H9 (cell line): Measurements from ENCODE around the gene RNU6-1. TPM values are rescaled to one million over a fixed set of nuclear protein-coding genes. Genes with fewer than 3 reads are reported as not detected.

Experiments
- DNase-seq: peaks from one replicate; pipeline ENCODE4 v3.0.0-alpha.2; 2017
- H2AFZ ChIP-seq: one replicate; pipeline ENCODE4 v1.6.1; 2013; ENCODE audit warnings: mild to moderate bottlenecking, low read length, control low read depth, moderate library complexity
- H2AK5ac ChIP-seq: 2 replicates; pipeline ENCODE4 v1.6.1; 2013; ENCODE audit warnings: low read length, control low read depth, mixed read lengths; ENCODE audit not compliant: insufficient read length
- H2BK120ac ChIP-seq: one replicate; pipeline ENCODE4 v1.6.1; 2013; ENCODE audit warnings: low read depth, mild to moderate bottlenecking, low read length, control low read depth, inconsistent platforms; ENCODE audit not compliant: poor library complexity, severe bottlenecking
- H2BK12ac ChIP-seq: 2 replicates; pipeline ENCODE4 v1.6.1; 2013; ENCODE audit warnings: low read length, control low read depth, mixed read lengths, low read depth; ENCODE audit not compliant: insufficient read length
- H2BK15ac ChIP-seq: 2 replicates; pipeline ENCODE4 v1.6.1; 2013; ENCODE audit warnings: low read depth, low read length, control low read depth
- H2BK20ac ChIP-seq: one replicate; pipeline ENCODE4 v1.6.1; 2013; ENCODE audit warnings: low read depth, mild to moderate bottlenecking, low read length, control low read depth, inconsistent platforms; ENCODE audit not compliant: poor library complexity, severe bottlenecking
- H2BK5ac ChIP-seq: 2 replicates; pipeline ENCODE4 v1.6.1; 2013; ENCODE audit warnings: low read length, control low read depth, mixed read lengths; ENCODE audit not compliant: insufficient read length
- H3K14ac ChIP-seq: 2 replicates; pipeline ENCODE4 v1.6.1; 2013; ENCODE audit warnings: low read length, control low read depth; ENCODE audit not compliant: insufficient read depth
- H3K18ac ChIP-seq: 2 replicates; pipeline ENCODE4 v1.6.1; 2013; ENCODE audit warnings: low read depth, mild to moderate bottlenecking, mixed read lengths, low read length, control low read depth; ENCODE audit not compliant: insufficient read length
- H3K23ac ChIP-seq: 2 replicates; pipeline ENCODE4 v1.6.1; 2013; ENCODE audit warnings: low read length, control low read depth, mixed read lengths, low read depth; ENCODE audit not compliant: insufficient read length
- H3K23me2 ChIP-seq: 2 replicates; pipeline ENCODE4 v1.6.1; 2013; ENCODE audit warnings: low read depth, mild to moderate bottlenecking, mixed read lengths, low read length, control low read depth; ENCODE audit not compliant: insufficient read length, poor library complexity, severe bottlenecking
- H3K27ac ChIP-seq: 2 replicates; pipeline ENCODE4 v1.5.1; 2013; ENCODE audit warnings: low read length, control low read depth, mixed read lengths, low read depth; ENCODE audit not compliant: insufficient read length
- H3K27me3 ChIP-seq: 2 replicates; pipeline ENCODE4 v1.6.1; 2013; ENCODE audit warnings: low read length, control low read depth, inconsistent platforms; ENCODE audit not compliant: insufficient read depth
- H3K4ac ChIP-seq: 2 replicates; pipeline ENCODE4 v1.6.1; 2013; ENCODE audit warnings: low read depth, mild to moderate bottlenecking, control low read depth, inconsistent platforms, low read length, moderate library complexity
- H3K4me1 ChIP-seq: 2 replicates; pipeline ENCODE4 v1.6.1; 2013; ENCODE audit warnings: low read length, control low read depth, inconsistent platforms; ENCODE audit not compliant: insufficient read depth
- H3K4me2 ChIP-seq: 2 replicates; pipeline ENCODE4 v1.6.1; 2013; ENCODE audit warnings: low read length, control low read depth, mixed read lengths; ENCODE audit not compliant: insufficient read length, insufficient read depth
- H3K56ac ChIP-seq: 2 replicates; pipeline ENCODE4 v1.6.1; 2013; ENCODE audit warnings: low read depth, mild to moderate bottlenecking, mixed read lengths, low read length, control low read depth; ENCODE audit not compliant: insufficient read length
- H3K79me1 ChIP-seq: 2 replicates; pipeline ENCODE4 v1.6.1; 2013; ENCODE audit warnings: low read depth, mild to moderate bottlenecking, moderate library complexity, low read length, control low read depth, inconsistent platforms; ENCODE audit not compliant: insufficient read depth, poor library complexity, severe bottlenecking
- H3K79me2 ChIP-seq: 2 replicates; pipeline ENCODE4 v1.6.1; 2013; ENCODE audit warnings: low read length, control low read depth, inconsistent platforms; ENCODE audit not compliant: insufficient read depth
- H3K9ac ChIP-seq: 2 replicates; pipeline ENCODE4 v1.6.1; 2013; ENCODE audit warnings: low read length, control low read depth, mixed read lengths; ENCODE audit not compliant: insufficient read length; ENCODE audit errors: extremely low read depth
- H3K9me3 ChIP-seq: one replicate; pipeline ENCODE4 v1.6.1; 2013; ENCODE audit warnings: low read depth, low read length, inconsistent platforms; ENCODE audit not compliant: control insufficient read depth
- H3T11ph ChIP-seq: one replicate; pipeline ENCODE4 v1.6.1; 2013; ENCODE audit warnings: mild to moderate bottlenecking, low read length, control low read depth, inconsistent platforms
- H4K20me1 ChIP-seq: one replicate; pipeline ENCODE4 v1.6.1; 2013; ENCODE audit not compliant: control insufficient read depth, insufficient read length, insufficient read depth
- H4K5ac ChIP-seq: 2 replicates; pipeline ENCODE4 v1.6.1; 2013; ENCODE audit warnings: low read depth, mild to moderate bottlenecking, mixed read lengths, low read length, control low read depth; ENCODE audit not compliant: insufficient read length
- H4K8ac ChIP-seq: replicated peaks from 2 replicates; pipeline ENCODE4 v1.6.1; 2013; ENCODE audit warnings: low read length, control low read depth, mixed read lengths, low read depth; ENCODE audit not compliant: insufficient read length
- H4K91ac ChIP-seq: 2 replicates; pipeline ENCODE4 v1.6.1; 2013; ENCODE audit warnings: low read depth, mild to moderate bottlenecking, moderate library complexity, mixed read lengths, low read length, control low read depth; ENCODE audit not compliant: insufficient read length
- H3K27ac Mint-ChIP-seq, 3 experiments: 2 replicates in 2 of 3; 3 replicates in 1 of 3; pipeline ENCODE4 v1.8.0; 2020 to 2021; ENCODE audit warnings: mixed read lengths in 3 of 3, mild to moderate bottlenecking in 1 of 3, moderate library complexity in 1 of 3
- H3K27me3 Mint-ChIP-seq: 2 replicates; pipeline ENCODE4 v1.8.0; 2021; ENCODE audit warnings: low read depth, mild to moderate bottlenecking, moderate library complexity, mixed read lengths
- H3K36me3 Mint-ChIP-seq, 3 experiments: 2 replicates in 2 of 3; 3 replicates in 1 of 3; pipeline ENCODE4 v1.8.0; 2020 to 2021; ENCODE audit warnings: low read depth in 3 of 3, mixed read lengths in 3 of 3; ENCODE audit not compliant: insufficient read depth in 1 of 3
- H3K4me1 Mint-ChIP-seq, 2 experiments: 2 replicates each; pipeline ENCODE4 v1.8.0; 2020; ENCODE audit warnings: mixed read lengths in 2 of 2
- H3K4me3 Mint-ChIP-seq, 2 experiments: 2 replicates in 1 of 2; 3 replicates in 1 of 2; pipeline ENCODE4 v1.8.0; 2020 to 2021; ENCODE audit warnings: mild to moderate bottlenecking in 2 of 2, mixed read lengths in 2 of 2, moderate library complexity in 1 of 2
- H3K9me3 Mint-ChIP-seq, 2 experiments: 2 replicates in 1 of 2; 3 replicates in 1 of 2; pipeline ENCODE4 v1.8.0; 2020; ENCODE audit warnings: mild to moderate bottlenecking in 2 of 2, mixed read lengths in 2 of 2, moderate library complexity in 1 of 2
- WGBS: extraction: QIAGEN DNeasy Blood & Tissue Kit; methylation state at CpG from one replicate; pipeline ENCODE4 v1.1.7; 2013; ENCODE audit warnings: missing lambda C conversion rate, low lambda C conversion rate, mixed read lengths; ENCODE audit not compliant: insufficient read length; ENCODE audit errors: extremely low coverage; 5-methylcytosine and 5-hydroxymethylcytosine counted together
- total RNA-seq: library from RNA; stranded (reverse); gene quantifications from 2 replicates; pipeline ENCODE4 v1.2.1, GENCODE V29; 2021
- TF ChIP-seq, protein P1 (sequence below): fragments of 200-600 bp; sonication (generic); conservative IDR thresholded peaks from 3 replicates; pipeline ENCODE4 v1.8.0; 2021; ENCODE audit warnings: antibody characterized with exemption, mild to moderate bottlenecking

The RNU6-1 gene
- total RNA-seq, 1 experiment from 2014 or later = not detected

DNA sequence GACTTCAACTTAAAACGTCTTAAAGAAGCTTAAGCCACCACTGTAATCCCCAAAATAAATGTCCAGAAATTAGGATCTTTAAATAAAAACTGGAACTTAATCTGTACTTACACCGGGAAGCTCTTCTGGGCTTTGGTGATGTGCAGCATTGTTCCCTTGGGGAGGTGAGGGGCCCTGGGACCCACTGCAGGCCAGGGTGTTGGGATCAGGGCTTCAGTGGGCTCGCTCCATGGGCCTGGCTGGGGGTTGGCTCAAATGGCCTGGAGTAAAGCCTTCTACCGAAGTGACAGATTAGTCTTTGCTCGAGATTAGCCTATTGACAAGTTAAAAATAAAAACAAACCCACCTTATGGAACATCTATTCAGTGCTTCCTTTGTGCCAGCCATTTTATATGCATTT, 6.1 kb upstream of the RNU6-1 start:
- Mint-ChIP-seq H3K4me3 (no peak overlapping the region), H3K9me3 (peaks cover 2 to 3% of the 10 kb centered on the region in 2 experiments; a peak in 3 of 5 replicates), H3K4me1 (peaks cover 51 to 55% of the 10 kb centered on the region in 2 experiments), H3K36me3 (peaks cover 0 to 5% (median 0%) of the 10 kb centered on the region in 3 experiments; a peak in 1 of 7 replicates), H3K27me3 (peaks cover 15% of the 10 kb centered on the region), H3K27ac (no peak overlapping the region)
- Histone ChIP-seq H2AFZ (no peak overlapping the region), H3K56ac (no peak overlapping the region), H3K23ac (no peak overlapping the region), H3T11ph (no peak overlapping the region), H3K9me3 (no peaks in the 10 kb centered on the region), H3K79me2 (no peaks in the 10 kb centered on the region), H2BK20ac (no peak overlapping the region), H2BK12ac (no peak overlapping the region), H4K20me1 (no peaks in the 10 kb centered on the region), H3K4me2 (no peak overlapping the region), H2BK120ac (no peak overlapping the region), H3K14ac (no peak overlapping the region), H3K27me3 (no peaks in the 10 kb centered on the region; the same call in 1 of the 2 replicates), H3K79me1 (no peaks in the 10 kb centered on the region), H2AK5ac (no peak overlapping the region), H3K4ac (no peak overlapping the region), H3K27ac (no peak overlapping the region), H3K9ac (no peak overlapping the region), H3K18ac (no peak overlapping the region), H4K5ac (no peak overlapping the region), H4K91ac (no peak overlapping the region), H2BK15ac (no peak overlapping the region), H3K4me1 (peaks cover 4% of the 10 kb centered on the region; the same call in 1 of the 2 replicates), H4K8ac (no peak overlapping the region), H3K23me2 (peaks cover 3% of the 10 kb centered on the region), H2BK5ac (no peak overlapping the region)
- no peak for DNase-seq
- no CpG with 5 or more reads among the region's 5 CpGs for WGBS
- TF ChIP-seq, protein P1, sequence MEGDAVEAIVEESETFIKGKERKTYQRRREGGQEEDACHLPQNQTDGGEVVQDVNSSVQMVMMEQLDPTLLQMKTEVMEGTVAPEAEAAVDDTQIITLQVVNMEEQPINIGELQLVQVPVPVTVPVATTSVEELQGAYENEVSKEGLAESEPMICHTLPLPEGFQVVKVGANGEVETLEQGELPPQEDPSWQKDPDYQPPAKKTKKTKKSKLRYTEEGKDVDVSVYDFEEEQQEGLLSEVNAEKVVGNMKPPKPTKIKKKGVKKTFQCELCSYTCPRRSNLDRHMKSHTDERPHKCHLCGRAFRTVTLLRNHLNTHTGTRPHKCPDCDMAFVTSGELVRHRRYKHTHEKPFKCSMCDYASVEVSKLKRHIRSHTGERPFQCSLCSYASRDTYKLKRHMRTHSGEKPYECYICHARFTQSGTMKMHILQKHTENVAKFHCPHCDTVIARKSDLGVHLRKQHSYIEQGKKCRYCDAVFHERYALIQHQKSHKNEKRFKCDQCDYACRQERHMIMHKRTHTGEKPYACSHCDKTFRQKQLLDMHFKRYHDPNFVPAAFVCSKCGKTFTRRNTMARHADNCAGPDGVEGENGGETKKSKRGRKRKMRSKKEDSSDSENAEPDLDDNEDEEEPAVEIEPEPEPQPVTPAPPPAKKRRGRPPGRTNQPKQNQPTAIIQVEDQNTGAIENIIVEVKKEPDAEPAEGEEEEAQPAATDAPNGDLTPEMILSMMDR = no peak
